HG02981 (cell line): ENCODE results near the gene LMO4.

Experiments used
- ATAC-seq: cut with Tn5 transposase; IDR thresholded peaks from one replicate; pipeline ENCODE4 v1.9.1; 2021; ENCODE audit warnings: mild to moderate bottlenecking, moderate library complexity; ENCODE audit not compliant: unreplicated experiment

LMO4 gene

GRCh38 chr1:87328272-87329050, at the start of gene LMO4:
TSS of gene LMO4 (plus strand) at chr1:87328880. CDS start at chr1:87332016, 3,136 bp downstream.
- ATAC-seq = peak; percentile 81

GRCh38 chr1:87279536-87279875, 49.2 kb upstream of the LMO4 start:
- no peak for ATAC-seq

GRCh38 chr1:87279966-87280535, 48.6 kb upstream of the LMO4 start:
- no peak for ATAC-seq

- ATAC-seq = no peak
These were observed 44.0 kb upstream of the LMO4 start for GRCh38 chr1:87284456-87285240.

GRCh38 chr1:87291107-87291506, 37.6 kb upstream of the LMO4 start:
- no peak for ATAC-seq

DNA sequence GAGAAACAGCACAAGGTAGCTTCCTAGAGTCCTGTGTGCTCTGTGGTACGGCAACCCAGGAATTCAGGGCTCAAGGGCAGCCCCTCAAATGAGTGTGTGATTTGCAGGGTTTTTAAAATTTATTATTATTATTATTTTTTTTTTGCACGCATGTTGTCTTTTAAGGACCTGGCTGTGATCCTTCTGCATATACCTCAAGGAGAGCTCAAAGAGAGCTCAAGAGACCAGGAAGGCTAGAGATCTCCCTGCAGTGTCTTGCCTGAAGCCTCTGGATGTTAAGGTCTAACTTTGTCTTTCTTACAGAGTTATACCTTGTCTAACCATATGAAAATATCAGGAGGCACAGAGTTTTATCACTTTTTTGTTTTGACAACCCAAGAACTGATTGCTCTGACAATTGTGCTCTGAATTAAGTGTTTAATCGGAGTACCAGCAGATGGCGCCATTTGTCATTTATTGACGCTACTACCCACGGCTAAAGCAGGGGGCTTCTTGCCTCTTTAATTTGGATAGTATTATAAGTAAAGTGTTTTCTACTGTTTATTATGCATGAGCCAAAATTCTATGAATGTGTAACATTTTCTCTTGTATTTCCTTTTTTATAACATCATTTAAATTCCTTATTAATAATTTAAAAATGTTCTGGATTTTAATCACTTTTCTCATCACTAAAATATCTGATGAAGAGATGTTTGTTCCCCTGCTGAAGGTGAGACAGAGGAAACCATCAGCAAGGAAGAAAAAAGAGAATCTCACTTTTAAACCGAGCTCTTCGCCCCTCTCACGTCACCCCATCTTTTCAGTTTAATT, 35.8 kb upstream of the LMO4 start:
- ATAC-seq = no peak

DNA sequence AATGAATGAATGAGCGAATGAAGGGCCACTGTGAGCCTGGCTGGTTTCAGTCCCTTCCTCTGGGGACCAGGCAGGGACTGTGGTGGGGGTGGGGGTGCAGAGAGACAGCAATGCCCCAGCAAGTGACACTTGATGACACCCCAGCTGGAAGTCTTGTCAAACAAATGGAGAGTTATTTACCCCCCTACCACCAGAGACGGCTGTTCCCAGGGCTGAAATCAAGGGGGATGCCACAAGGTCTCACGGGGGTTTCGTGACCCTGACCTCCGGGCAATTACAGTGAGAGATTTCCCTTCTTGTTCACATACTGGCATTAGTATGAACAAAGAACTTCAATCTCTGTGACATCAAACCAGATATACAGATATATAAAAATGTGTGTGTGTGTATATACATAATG, 34.0 kb upstream of the LMO4 start:
- ATAC-seq = no peak

GRCh38 chr1:87295445-87296110, 33.1 kb upstream of the LMO4 start:
- ATAC-seq = no peak

DNA sequence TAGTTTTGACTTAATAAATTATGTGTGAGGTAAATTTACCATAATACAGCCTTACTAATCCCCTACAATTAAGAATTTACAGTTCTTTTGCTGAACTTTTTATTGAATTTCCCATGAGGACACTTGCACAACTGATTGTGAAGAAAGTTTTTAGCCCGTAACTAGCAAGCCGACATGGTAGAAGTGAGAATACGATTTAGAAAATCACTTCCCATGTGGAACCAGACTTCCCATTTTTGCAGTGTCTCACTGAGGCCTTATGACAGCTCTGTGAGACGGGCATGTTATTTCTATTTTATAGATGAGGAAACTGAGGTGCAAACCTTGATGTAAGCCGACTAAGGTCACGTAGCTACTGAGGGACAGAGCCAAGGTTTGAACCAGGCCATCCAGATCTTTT, 32.5 kb upstream of the LMO4 start:
- ATAC-seq = no peak

GRCh38 chr1:87299661-87300060, 29.0 kb upstream of the LMO4 start:
- no peak for ATAC-seq

DNA sequence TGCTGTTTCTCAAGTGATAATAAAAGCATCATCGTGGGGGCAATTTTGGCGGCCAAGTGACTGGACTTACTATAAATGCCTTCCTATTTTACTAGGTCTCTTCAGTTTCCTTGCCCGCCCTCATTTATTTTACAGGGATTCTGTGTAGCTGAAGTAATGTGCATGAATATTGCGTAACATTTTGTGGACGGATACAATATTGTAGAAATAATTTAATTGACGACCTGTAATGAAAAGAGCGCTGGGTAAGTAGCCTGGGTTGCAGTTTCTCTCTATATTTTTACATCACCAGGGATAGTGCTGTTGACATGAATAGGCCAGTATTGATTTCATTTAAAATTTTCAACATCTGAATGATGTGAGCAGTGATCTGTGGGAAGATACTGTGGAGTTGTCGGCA, 28.1 kb upstream of the LMO4 start:
- no peak for ATAC-seq

DNA sequence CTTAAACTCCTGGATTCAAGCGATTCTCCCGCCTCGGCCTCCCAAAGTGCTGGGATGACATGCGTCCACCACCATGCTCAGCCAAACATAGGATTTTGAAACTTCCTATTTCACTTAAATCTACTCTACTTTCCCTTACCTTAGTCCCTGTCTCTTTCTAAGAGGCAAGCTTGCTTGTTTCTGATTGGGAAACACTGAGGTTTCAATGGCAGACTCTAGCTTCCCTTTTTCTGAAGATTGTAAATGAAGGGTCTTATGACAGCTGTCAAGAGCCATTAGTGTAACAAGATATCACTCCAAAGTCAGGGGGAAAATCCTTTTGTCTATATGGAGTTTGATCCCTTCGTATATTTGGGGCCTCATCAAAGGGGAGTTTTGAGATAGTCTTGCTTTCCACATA, 23.5 kb upstream of the LMO4 start:
- no peak for ATAC-seq

DNA sequence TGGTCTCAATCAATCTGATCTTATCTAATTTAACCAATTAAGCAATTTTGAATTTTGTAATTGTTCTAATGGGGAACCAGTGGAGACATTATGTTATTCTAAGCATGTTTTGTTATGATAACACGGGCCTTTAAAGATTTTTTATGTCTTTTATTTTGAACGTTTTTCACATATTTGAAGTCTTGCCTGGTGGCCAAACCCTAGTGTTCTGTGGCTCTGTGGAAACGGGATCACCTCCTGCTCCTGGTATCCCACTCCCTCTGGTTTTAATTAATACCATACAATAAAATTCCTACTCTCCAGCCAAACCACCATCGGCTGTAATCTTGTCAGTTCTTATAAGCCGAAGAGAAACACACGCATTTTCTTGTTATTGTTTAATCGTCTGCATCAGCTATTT, 22.9 kb upstream of the LMO4 start:
- ATAC-seq = no peak

DNA sequence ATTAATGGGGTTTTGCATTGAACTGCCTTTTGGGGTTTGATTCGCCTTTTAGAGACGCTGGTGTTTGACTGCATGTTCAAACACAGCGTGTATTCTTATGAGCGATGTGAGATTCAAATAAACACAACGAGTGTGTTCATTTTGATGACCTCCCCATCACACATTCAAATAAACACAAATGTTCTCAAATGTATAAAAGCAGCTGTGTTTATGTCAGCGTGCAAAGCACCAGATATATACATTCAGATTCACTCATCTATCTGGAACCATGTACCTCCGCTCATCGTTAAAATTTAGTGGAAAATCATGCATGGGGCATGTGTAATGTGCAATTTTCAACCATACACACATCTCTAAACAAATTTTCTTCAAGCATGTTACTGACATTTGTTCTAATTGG, 21.4 kb upstream of the LMO4 start:
- ATAC-seq = no peak

- ATAC-seq = no peak
These were observed 20.7 kb upstream of the LMO4 start for GRCh38 chr1:87307931-87308330.

DNA sequence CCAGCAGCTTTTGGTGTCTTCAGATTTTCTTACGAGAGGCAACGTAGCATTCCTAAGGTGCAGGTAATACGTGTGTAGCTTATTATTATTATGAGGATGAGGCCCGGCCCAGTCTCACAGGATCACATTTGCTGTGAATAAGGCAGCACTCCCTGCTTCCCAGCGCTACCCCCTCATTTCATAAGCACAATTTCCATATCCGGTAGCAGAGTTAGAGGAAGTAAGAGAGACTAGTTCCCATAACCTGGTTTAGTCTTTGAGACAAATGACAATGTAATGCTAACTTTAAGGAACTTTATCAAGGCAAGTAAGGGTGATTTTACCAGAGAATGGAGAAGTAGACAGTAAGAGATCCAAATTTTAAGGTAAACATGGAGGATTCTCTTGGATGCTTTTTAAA, 14.6 kb upstream of the LMO4 start:
- ATAC-seq = no peak

- no peak for ATAC-seq
These were observed 10.5 kb upstream of the LMO4 start for GRCh38 chr1:87318056-87318650.

- ATAC-seq = no peak
These were observed 9.9 kb upstream of the LMO4 start for GRCh38 chr1:87318806-87319205.

DNA sequence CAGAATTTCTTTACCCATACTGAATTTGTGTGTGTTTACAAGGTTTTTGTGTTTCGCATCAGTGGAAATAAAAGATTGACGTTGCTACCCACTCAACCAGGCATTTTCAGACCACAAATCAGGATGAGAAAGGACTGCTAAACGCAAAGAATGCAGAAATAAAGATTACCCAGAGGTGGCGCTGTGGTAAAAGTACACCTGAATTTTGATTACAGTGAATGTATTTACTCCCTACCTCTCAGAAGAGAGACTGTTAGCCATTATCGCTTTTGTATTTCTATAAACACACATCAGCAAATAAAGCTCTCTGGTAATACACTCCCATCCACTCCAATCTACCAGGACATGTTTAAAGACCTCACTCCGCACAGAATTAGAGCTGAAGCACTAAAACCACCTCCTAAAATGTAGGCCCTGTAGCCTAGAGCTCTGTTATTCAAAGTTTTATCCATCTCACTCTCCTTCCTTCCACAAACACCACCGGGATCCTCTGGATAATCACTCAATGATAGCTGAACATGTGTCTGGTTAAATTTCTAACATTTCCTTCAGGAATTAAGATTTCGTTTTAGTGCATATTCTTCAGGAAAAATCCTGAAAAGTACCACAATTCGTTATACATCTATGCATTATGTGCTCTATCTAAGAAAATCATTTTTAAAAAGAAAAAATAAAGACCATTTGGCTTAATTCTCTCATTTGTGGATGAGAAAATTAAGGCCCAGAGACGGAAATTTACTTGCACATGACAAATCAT, 2.5 kb upstream of the LMO4 start:
- ATAC-seq = no peak
